Heart right ventricle (tissue), 16 donors: ENCODE results near the gene PARD3. TPM values are rescaled to one million over a fixed set of nuclear protein-coding genes. Genes with fewer than 3 reads are reported as not detected.
A peak's percentile ranks its signal among the peaks of the same experiment; 100 is the strongest.

Source experiments
- ATAC-seq, 8 donors: fragments of 200-7000 bp; cut with Tn5 transposase; one replicate each; pipeline ENCODE4 v1.9.1; 2020; ENCODE audit warnings: mild to moderate bottlenecking in 8 of 8, moderate library complexity in 8 of 8, moderate number of reproducible peaks in 1 of 8
- DNase-seq, 2 donors: peaks; one replicate each; pipeline ENCODE4 v3.0.0-alpha.2; 2020
- H3K27ac ChIP-seq, 10 donors: fragments of 200-600 bp; sonication (generic) in 2 of 10; one replicate each; pipeline versions ENCODE4 v1.5.0 to v1.8.0; 2020 to 2022; ENCODE audit warnings: mild to moderate bottlenecking in 3 of 10
- H3K27me3 ChIP-seq, 7 donors: fragments of 200-600 bp; one replicate each; pipeline ENCODE4 v1.8.0; 2021 to 2022; ENCODE audit warnings: mild to moderate bottlenecking in 2 of 7
- H3K36me3 ChIP-seq, 9 donors: fragments of 200-600 bp; sonication (generic) in 1 of 9; one replicate each; pipeline versions ENCODE4 v1.5.0 to v1.8.0; 2020 to 2022; ENCODE audit warnings: mild to moderate bottlenecking in 2 of 9
- H3K4me1 ChIP-seq, 9 donors: fragments of 200-600 bp; sonication (generic) in 1 of 9; one replicate each; pipeline versions ENCODE4 v1.5.0 to v1.8.0; 2020 to 2022; ENCODE audit warnings: mild to moderate bottlenecking in 4 of 9
- H3K4me3 ChIP-seq, 10 donors: fragments of 200-600 bp; sonication (generic) in 2 of 10; one replicate each; pipeline versions ENCODE4 v1.5.0 to v1.8.0; 2020 to 2022; ENCODE audit warnings: mild to moderate bottlenecking in 7 of 10, moderate library complexity in 2 of 10
- H3K9me3 ChIP-seq, 11 donors: fragments of 200-600 bp in 10 of 11; sonication (generic) in 2 of 11; one replicate each; pipeline versions ENCODE4 v1.5.0 to v1.8.0; 2013 to 2022; ENCODE audit warnings: mild to moderate bottlenecking in 2 of 11, control low read depth in 1 of 11, moderate library complexity in 1 of 11
- WGBS, 2 donors: extraction: QIAGEN DNeasy Blood & Tissue Kit; methylation state at CpG; one replicate each; pipeline ENCODE4 v1.1.7; 2013; ENCODE audit warnings: inconsistent platforms in 1 of 2; 5-methylcytosine and 5-hydroxymethylcytosine counted together
- intact Hi-C, 10 donors: fragments of 100-400 bp; cut with DNase I; formaldehyde crosslinking; loops; one replicate each; pipeline versions ENCODE4 v1.11.1 to v1.14.2; 2022
- polyA plus RNA-seq, 2 donors: library from polyadenylated mRNA; stranded (reverse); fragments of 200-250 nt; gene quantifications; one replicate each; pipeline ENCODE4 v1.2.3, GENCODE V29; 2013
- total RNA-seq, 10 donors: library from RNA; stranded (reverse); fragmentation: NEBNext Ultra II Directional in 3 of 10; extraction: Animal tissue kit (Norgen Biotek cat#: 25700) in 3 of 10; gene quantifications; one replicate each; pipeline versions ENCODE4 v1.2.1 to v1.2.4, GENCODE V29; 2021 to 2023
- TF ChIP-seq, protein P1 (sequence below), 9 donors: fragments of 200-600 bp; sonication (generic) in 2 of 9; IDR thresholded peaks; one replicate each; pipeline versions ENCODE4 v1.5.0 to v1.8.0; 2021 to 2022; ENCODE audit warnings: antibody characterized with exemption in 9 of 9, mild to moderate bottlenecking in 5 of 9, moderate library complexity in 1 of 9
- donor health status: Arrhythmogenic right ventricular cardiomyopathy.
- donor health status: ischemic (EF 13 %, LVEDD 7.1; RV severe dilation, severe dysfunction).
- donor health status: healthy with polysubstance abuse.
- donor health status: DM: no; HTN: yes; CAD: no.
- donor health status: DM: no; HTN: no; CAD: no.
- donor health status: ischemic (EF 25% LVEDD 6.9; RV normal size, moderate dysfunction).
- donor health status: ischemic (EF 25% LVEDD 5.7; RV mildly dilated, moderate dysfunction).
- donor health status: healthy.
- donor health status: DM: yes; HTN: yes; CAD: no.
- donor health status: Ischemic cardiomyopathy.
- donor health status: ischemic (EF 35%, LVEDD 5.7; RV mildly dilated, moderate dysfunction).
- donor health status: nonischemic (EF 11% LVEDD 7.7; RV severe dilation, severe dysfunction).
- donor health status: DM: yes; HTN: yes; CAD: no.
- donor health status: PGD.
- donor health status: ischemic (EF 29% LVEDD 5.4; RV normal size, mild dysfunction).
- donor health status: nonischemic (EF 23%, LVEDD 6.1; RV moderate dilation, normal function).

Gene PARD3
- total and polyA plus RNA-seq, 12 donors = 19.7 to 41.8 (median 34.2) TPM

- ATAC-seq (peak; percentile 91 to 96 (median 94)), DNase-seq (peak; percentile 71 to 81)
- intact Hi-C loops = no loop called here
- TF ChIP-seq, protein P1, sequence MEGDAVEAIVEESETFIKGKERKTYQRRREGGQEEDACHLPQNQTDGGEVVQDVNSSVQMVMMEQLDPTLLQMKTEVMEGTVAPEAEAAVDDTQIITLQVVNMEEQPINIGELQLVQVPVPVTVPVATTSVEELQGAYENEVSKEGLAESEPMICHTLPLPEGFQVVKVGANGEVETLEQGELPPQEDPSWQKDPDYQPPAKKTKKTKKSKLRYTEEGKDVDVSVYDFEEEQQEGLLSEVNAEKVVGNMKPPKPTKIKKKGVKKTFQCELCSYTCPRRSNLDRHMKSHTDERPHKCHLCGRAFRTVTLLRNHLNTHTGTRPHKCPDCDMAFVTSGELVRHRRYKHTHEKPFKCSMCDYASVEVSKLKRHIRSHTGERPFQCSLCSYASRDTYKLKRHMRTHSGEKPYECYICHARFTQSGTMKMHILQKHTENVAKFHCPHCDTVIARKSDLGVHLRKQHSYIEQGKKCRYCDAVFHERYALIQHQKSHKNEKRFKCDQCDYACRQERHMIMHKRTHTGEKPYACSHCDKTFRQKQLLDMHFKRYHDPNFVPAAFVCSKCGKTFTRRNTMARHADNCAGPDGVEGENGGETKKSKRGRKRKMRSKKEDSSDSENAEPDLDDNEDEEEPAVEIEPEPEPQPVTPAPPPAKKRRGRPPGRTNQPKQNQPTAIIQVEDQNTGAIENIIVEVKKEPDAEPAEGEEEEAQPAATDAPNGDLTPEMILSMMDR (IDR thresholded peaks at IDR 0.05) = no peak
- H3K9me3 ChIP-seq = peaks cover 0 to 15% (median 4%) of the 10 kb centered on the region in 11 donors
- peak overlapping the region in 1 of 10 donors; percentile 7 for H3K4me3 ChIP-seq
- peak overlapping the region; percentile 20 to 83 (median 56) for H3K27ac ChIP-seq
- peaks cover 0 to 27% (median 12%) of the 10 kb centered on the region in 9 donors for H3K4me1 ChIP-seq
- no peaks in the 10 kb centered on the region for H3K36me3 ChIP-seq
- H3K27me3 ChIP-seq = no peaks in the 10 kb centered on the region
- WGBS, 2 donors = 40 to 50% methylated on average over 15 of the region's 15 CpGs
Observed at GRCh38 chr10:34102237-34102673, 712.8 kb downstream of the PARD3 start.

DNA sequence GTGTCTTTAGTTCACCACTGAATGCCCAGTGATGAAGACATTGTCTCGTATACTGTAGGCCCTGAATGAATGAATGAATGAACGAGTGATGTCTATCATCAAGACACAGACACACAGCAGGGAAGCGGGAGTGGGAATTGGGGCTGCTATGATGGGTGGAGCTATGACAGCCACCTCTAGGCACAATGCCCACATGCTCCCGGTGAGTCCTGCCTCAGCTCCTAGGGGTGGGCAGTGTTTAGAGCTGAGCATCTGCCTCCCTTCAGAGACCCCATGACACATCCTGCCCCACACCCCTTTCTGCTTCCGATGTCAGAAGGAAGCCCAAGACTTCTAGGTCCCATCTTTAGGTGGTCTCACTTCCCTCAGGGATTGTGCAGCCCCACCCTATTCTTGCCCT lies 714.1 kb downstream of the PARD3 start:
- Histone ChIP-seq H3K4me1 (peaks cover 0 to 27% (median 12%) of the 10 kb centered on the region in 9 donors), H3K27me3 (no peaks in the 10 kb centered on the region), H3K4me3 (no peak overlapping the region), H3K36me3 (no peaks in the 10 kb centered on the region), H3K9me3 (peaks cover 0 to 19% (median 7%) of the 10 kb centered on the region in 11 donors), H3K27ac (peak overlapping the region in 2 of 10 donors; percentile 80 to 83)
- DNase-seq (no peak), ATAC-seq (no peak)
- intact Hi-C loops = no loop called here
- 91 to 95% methylated on average over 5 of the region's 5 CpGs for WGBS, 2 donors
- TF ChIP-seq, protein P1 (IDR thresholded peaks at IDR 0.05) = no peak

GRCh38 chr10:34098821-34099567 lies 716.1 kb downstream of the PARD3 start:
- ATAC-seq = peak in 3 of 8 donors; percentile 7 to 29 (median 13)
- no peak overlapping the region for H3K4me3 ChIP-seq
- peaks cover 0 to 39% (median 20%) of the 10 kb centered on the region in 11 donors for H3K9me3 ChIP-seq
- no peak for DNase-seq
- TF ChIP-seq, protein P1 (IDR thresholded peaks at IDR 0.05) = no peak
- 60 to 62% methylated on average over 8 of the region's 8 CpGs for WGBS, 2 donors
- no peaks in the 10 kb centered on the region for H3K36me3 ChIP-seq
- peaks cover 0 to 27% (median 12%) of the 10 kb centered on the region in 9 donors for H3K4me1 ChIP-seq
- intact Hi-C loops = loop anchor here in 1 of 10 donors (10.0 kb wide), 1 partner anchor 56 kb away; no protein-coding TSS in a partner anchor
- peak overlapping the region in 1 of 10 donors; percentile 49 for H3K27ac ChIP-seq
- H3K27me3 ChIP-seq = no peaks in the 10 kb centered on the region

- H3K9me3 ChIP-seq = peaks cover 0 to 47% (median 20%) of the 10 kb centered on the region in 11 donors
- H3K27me3 ChIP-seq = no peaks in the 10 kb centered on the region
- intact Hi-C loops = loop anchor here in 1 of 10 donors (10.0 kb wide), 1 partner anchor 57 kb away; no protein-coding TSS in a partner anchor
- DNase-seq (no peak), ATAC-seq (no peak)
- H3K36me3 ChIP-seq = no peaks in the 10 kb centered on the region
- TF ChIP-seq, protein P1 (IDR thresholded peaks at IDR 0.05) = no peak
- H3K4me1 ChIP-seq = peaks cover 0 to 15% (median 10%) of the 10 kb centered on the region in 9 donors
- no peak overlapping the region for H3K27ac ChIP-seq
- H3K4me3 ChIP-seq = no peak overlapping the region
Observed at GRCh38 chr10:34097682-34098081, 717.4 kb downstream of the PARD3 start.
